NB4 (cell line): Measurements from ENCODE around the gene PLCH1.

ENCODE experiments used
- DNase-seq: peaks from one replicate; pipeline ENCODE4 v3.0.0; 2010; ENCODE audit warnings: low read depth
- H3K4me3 ChIP-seq: one replicate; pipeline ENCODE4 v1.5.1; 2011; ENCODE audit warnings: mild to moderate bottlenecking, low read depth, low read length, moderate library complexity
- MYC ChIP-seq: IDR thresholded peaks from 2 replicates; pipeline ENCODE4 v1.6.1; 2011; ENCODE audit warnings: low read depth, low read length
- POLR2A ChIP-seq: IDR thresholded peaks from 2 replicates; pipeline ENCODE4 v1.6.1; 2011; ENCODE audit warnings: mild to moderate bottlenecking; ENCODE audit not compliant: insufficient read length; ENCODE audit errors: extremely low read depth
- TF ChIP-seq, protein P1 (sequence below): IDR thresholded peaks from one replicate; pipeline ENCODE4 v1.5.1; 2012; ENCODE audit warnings: low read depth, low read length
- TF ChIP-seq, protein P2 (sequence below): IDR thresholded peaks from 2 replicates; pipeline ENCODE4 v1.6.1; 2011; ENCODE audit warnings: low read depth, low read length

Gene PLCH1

GRCh38 chr3:155428563-155428962 lies 316.3 kb downstream of the PLCH1 start:
- DNase-seq = no peak
- TF ChIP-seq, protein P1, sequence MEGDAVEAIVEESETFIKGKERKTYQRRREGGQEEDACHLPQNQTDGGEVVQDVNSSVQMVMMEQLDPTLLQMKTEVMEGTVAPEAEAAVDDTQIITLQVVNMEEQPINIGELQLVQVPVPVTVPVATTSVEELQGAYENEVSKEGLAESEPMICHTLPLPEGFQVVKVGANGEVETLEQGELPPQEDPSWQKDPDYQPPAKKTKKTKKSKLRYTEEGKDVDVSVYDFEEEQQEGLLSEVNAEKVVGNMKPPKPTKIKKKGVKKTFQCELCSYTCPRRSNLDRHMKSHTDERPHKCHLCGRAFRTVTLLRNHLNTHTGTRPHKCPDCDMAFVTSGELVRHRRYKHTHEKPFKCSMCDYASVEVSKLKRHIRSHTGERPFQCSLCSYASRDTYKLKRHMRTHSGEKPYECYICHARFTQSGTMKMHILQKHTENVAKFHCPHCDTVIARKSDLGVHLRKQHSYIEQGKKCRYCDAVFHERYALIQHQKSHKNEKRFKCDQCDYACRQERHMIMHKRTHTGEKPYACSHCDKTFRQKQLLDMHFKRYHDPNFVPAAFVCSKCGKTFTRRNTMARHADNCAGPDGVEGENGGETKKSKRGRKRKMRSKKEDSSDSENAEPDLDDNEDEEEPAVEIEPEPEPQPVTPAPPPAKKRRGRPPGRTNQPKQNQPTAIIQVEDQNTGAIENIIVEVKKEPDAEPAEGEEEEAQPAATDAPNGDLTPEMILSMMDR = no peak
- no peak for TF ChIP-seq POLR2A
- no peak for TF ChIP-seq MYC
- TF ChIP-seq, protein P2, sequence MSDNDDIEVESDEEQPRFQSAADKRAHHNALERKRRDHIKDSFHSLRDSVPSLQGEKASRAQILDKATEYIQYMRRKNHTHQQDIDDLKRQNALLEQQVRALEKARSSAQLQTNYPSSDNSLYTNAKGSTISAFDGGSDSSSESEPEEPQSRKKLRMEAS = no peak
- no peak overlapping the region for H3K4me3 ChIP-seq

GRCh38 chr3:155426524-155427230 lies 318.2 kb downstream of the PLCH1 start:
- H3K4me3 ChIP-seq = no peak overlapping the region
- TF ChIP-seq, protein P2 = no peak
- no peak for TF ChIP-seq MYC
- TF ChIP-seq POLR2A = no peak
- TF ChIP-seq, protein P1 = no peak
- DNase-seq = no peak

DNA sequence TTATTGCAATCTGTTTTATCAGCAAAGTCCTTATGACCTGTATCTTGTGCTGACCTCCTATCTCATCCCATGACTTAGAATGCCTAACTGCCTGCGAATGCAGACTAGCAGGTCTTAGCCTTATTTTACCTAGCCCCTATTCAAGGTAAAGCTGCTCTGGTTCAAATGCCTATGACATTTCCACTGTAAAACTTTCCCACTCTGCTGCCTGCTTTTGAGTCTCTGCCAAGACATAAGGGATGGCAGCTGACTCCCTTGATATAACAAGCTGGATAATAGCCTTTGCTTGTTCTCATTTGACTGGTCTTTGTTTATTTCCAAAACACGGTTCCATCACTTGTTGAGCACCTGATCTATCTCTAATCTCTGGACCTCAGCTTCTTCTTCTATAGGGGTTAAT lies 319.5 kb downstream of the PLCH1 start:
- TF ChIP-seq, protein P2 = no peak
- TF ChIP-seq, protein P1 = no peak
- TF ChIP-seq MYC = no peak
- no peak for DNase-seq
- no peak overlapping the region for H3K4me3 ChIP-seq

DNA sequence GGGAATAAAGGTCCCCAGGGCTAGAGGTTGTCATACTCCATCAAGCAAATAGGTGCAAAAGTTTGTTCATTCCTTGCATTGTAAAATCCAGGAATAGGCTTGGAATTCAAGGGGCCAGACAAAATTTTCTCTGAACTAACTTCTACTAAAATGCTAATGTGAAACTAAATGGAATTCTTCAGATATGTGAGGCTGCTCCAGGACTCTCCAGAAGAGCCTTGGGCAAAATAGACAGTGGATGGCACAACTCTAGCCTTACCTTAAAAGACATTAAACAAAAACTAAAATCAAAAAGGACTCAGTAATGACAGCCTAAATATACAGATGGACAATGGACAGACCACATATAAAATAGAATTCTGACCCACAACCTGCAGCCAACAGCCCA lies 320.6 kb downstream of the PLCH1 start:
- no peak overlapping the region for H3K4me3 ChIP-seq
- TF ChIP-seq, protein P2 = no peak
- TF ChIP-seq MYC (no peak), POLR2A (no peak)
- TF ChIP-seq, protein P1 = no peak
- no peak for DNase-seq

DNA sequence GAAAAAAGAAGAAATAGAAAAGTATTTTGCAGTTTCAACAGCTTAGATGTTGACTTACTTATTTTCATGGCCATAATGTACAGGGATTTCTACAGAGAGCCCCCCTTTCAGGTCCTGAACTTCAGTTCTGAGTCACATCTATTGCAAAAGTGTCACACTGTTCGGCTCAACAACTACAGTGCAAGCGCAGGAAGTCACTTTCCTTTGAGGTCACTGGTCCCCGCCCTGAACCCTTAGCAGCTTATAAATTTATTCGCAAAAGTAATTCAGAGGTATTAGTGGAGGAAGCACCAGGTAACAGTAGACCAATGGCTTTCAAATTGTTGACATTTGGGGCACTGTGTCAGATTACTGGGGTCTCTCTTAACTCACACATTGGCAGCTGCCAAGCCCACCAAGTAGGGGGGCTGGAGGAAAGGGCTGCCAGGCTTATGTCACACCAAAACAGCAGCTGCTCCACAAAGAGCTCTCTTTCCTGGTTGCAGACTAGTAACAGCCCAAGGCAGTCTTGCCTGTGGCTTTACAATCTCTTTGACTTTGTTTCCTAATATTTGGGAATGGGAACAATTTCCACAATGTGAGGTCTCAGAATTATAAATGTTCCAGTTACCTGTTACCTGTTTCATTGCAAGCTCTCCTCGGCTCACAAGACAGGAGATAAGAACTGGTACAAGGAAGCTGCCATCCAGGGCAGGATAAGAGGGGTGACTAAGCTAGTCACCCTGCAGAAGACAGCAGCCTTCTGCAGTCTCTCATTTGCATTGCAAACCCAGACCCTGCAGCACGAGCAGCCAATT lies 321.1 kb downstream of the PLCH1 start:
- H3K4me3 ChIP-seq = peak overlapping the region; percentile 19
- peak; percentile 65 for DNase-seq

More for the DNA sequence above, 321.1 kb downstream of the PLCH1 start:
- TF ChIP-seq, protein P1 = no peak
- TF ChIP-seq, protein P2 = no peak
- no peak for TF ChIP-seq POLR2A
- TF ChIP-seq MYC = no peak
